HepG2 (cell line): ENCODE data around the gene TMEM187. TPM values are rescaled to one million over a fixed set of nuclear protein-coding genes. Genes with fewer than 3 reads are reported as not detected.

Source experiments
- ATAC-seq: fragments of 200-7000 bp; cut with Tn5 transposase; 3 replicates; pipeline ENCODE4 v1.9.1; 2020; ENCODE audit warnings: mild to moderate bottlenecking, moderate library complexity
- BruUV-seq: library from RNA; stranded (reverse); fragments of 400-500 nt; replicated peaks from 2 replicates; lab custom pipeline; 2021; lab: Mats Ljungman, UMichigan
- CTCF ChIA-PET: fragments of 300-600 bp; formaldehyde crosslinking; extraction: SDS; loops from one replicate; lab custom pipeline; 2021; ENCODE audit warnings: low total read pairs, inconsistent platforms, low intra/inter-chr PET ratio; lab: Yijun Ruan, JAX
- POLR2A ChIA-PET: fragments of 350-600 bp; sonication (Branson Sonifier 250); formaldehyde crosslinking; loops from one replicate; lab custom pipeline; 2020; ENCODE audit warnings: antibody characterized with exemption, inconsistent platforms; lab: Yijun Ruan, JAX
- DNase-seq: peaks from one replicate; pipeline ENCODE4 v3.0.0-alpha.2; 2015; ENCODE audit warnings: low spot score
- FAIRE-seq: peaks from 3 replicates; lab custom pipeline; 2011; peaks lifted over from hg19 to GRCh38; lab: Jason Lieb, UNC
- H2AFZ ChIP-seq: one replicate; pipeline ENCODE4 v1.6.1; 2011; ENCODE audit warnings: low read length, inconsistent platforms
- H3K27ac ChIP-seq: fragments of 300-600 bp; 3 replicates; pipeline ENCODE4 v1.8.0; 2011; ENCODE audit warnings: mixed run types, mild to moderate bottlenecking, mixed read lengths, low read length, inconsistent platforms; ENCODE audit not compliant: insufficient read depth; ENCODE audit errors: extremely low read length
- H3K27me3 ChIP-seq, 2 experiments: fragments of 200-600 bp in 1 of 2; 2 replicates in 1 of 2; 3 replicates in 1 of 2; pipeline versions ENCODE4 v1.6.0 to v1.8.0; 2011; ENCODE audit warnings: low read length in 2 of 2, mild to moderate bottlenecking in 2 of 2, moderate library complexity in 2 of 2, inconsistent platforms in 1 of 2; ENCODE audit not compliant: insufficient read depth in 2 of 2, control insufficient read depth in 1 of 2
- H3K36me3 ChIP-seq, 2 experiments: fragments of 200-600 bp in 1 of 2; replicated peaks in 1 of 2; 2 replicates in 1 of 2; 3 replicates in 1 of 2; pipeline versions ENCODE4 v1.5.1 to v1.8.0; 2011; ENCODE audit warnings: low read length in 2 of 2, inconsistent platforms in 1 of 2; ENCODE audit not compliant: insufficient read depth in 2 of 2, control insufficient read depth in 1 of 2
- H3K4me1 ChIP-seq: 2 replicates; pipeline ENCODE4 v1.5.1; 2012; ENCODE audit warnings: low read length, inconsistent platforms; ENCODE audit not compliant: insufficient read depth
- H3K4me2 ChIP-seq: 2 replicates; pipeline ENCODE4 v1.6.0; 2011; ENCODE audit warnings: low read depth, low read length, inconsistent platforms
- H3K4me3 ChIP-seq, 3 experiments: fragments of 200-600 bp in 1 of 3; sonication (generic), shearing (Covaris generic) in 1 of 3; replicated peaks in 1 of 3; 2 replicates each; pipeline ENCODE4 v1.5.1; 2011 to 2016; ENCODE audit warnings: low read length in 3 of 3, inconsistent platforms in 2 of 3, low read depth in 2 of 3, mild to moderate bottlenecking in 2 of 3, control low read depth in 1 of 3, mixed read lengths in 1 of 3; ENCODE audit not compliant: insufficient read depth in 1 of 3
- H3K79me2 ChIP-seq: one replicate; pipeline ENCODE4 v1.6.1; 2011; ENCODE audit warnings: low read length, inconsistent platforms; ENCODE audit not compliant: insufficient read depth
- H3K9ac ChIP-seq: 2 replicates; pipeline ENCODE4 v1.6.0; 2011; ENCODE audit warnings: mild to moderate bottlenecking, low read depth, low read length, inconsistent platforms; ENCODE audit not compliant: insufficient read depth
- H3K9me3 ChIP-seq: 2 replicates; pipeline ENCODE4 v1.5.1; 2012; ENCODE audit warnings: mild to moderate bottlenecking, low read length
- H4K20me1 ChIP-seq: 2 replicates; pipeline ENCODE4 v1.6.0; 2011; ENCODE audit warnings: inconsistent platforms, mild to moderate bottlenecking, low read length, moderate library complexity; ENCODE audit not compliant: insufficient read depth
- AGO2 ChIP-seq: fragments of 200-400 bp; formaldehyde crosslinking; optimal IDR thresholded peaks from 2 replicates; pipeline ENCODE3; 2017; ENCODE audit warnings: mild to moderate bottlenecking, low read depth, low read length, moderate library complexity
- MAF1 ChIP-seq: sonication (generic); formaldehyde crosslinking; IDR thresholded peaks from 2 replicates; pipeline ENCODE4 v1.5.0; 2020; ENCODE audit warnings: missing genetic modification reagents, borderline replicate concordance
- ZNF33A ChIP-seq: sonication (generic); formaldehyde crosslinking; IDR thresholded peaks from 2 replicates; pipeline ENCODE4 v1.5.1; 2020; ENCODE audit warnings: missing genetic modification reagents, mild to moderate bottlenecking, moderate library complexity, borderline replicate concordance
- ZNF629 ChIP-seq: sonication (generic); formaldehyde crosslinking; conservative IDR thresholded peaks from 2 replicates; pipeline ENCODE4 v1.5.0; 2020; ENCODE audit warnings: missing genetic modification reagents
- WGBS: methylation state at CpG from one replicate; pipeline ENCODE4 v1.1.6; 2017; ENCODE audit warnings: low lambda C conversion rate; 5-methylcytosine and 5-hydroxymethylcytosine counted together
- in situ Hi-C: cut with HindIII; loops from 2 replicates; pipeline ENCODE4 v1.10.0; 2017; ENCODE audit warnings: low pct_unique_long_range_greater_than_20kb; ENCODE audit not compliant: extremely low pct_ligation_motif_present
- intact Hi-C: fragments of 100-400 bp; cut with micrococcal nuclease; formaldehyde crosslinking; loops from one replicate; pipeline ENCODE4 v1.10.0; 2022; ENCODE audit not compliant: unreplicated experiment
- polyA plus RNA-seq, 8 experiments: library from polyadenylated mRNA; depleted of rRNA in 3 of 8; stranded (reverse) in 7 of 8; unstranded in 1 of 8; fragments of >200 nt; fragmentation: Illumina TruSeq in 4 of 8; extraction: Trizol in 4 of 8; gene quantifications; 2 replicates each; pipeline versions ENCODE4 v1.2.1 to v1.2.3, GENCODE V29; 2011 to 2016; ENCODE audit warnings: low read depth in 4 of 8, missing spikeins in 1 of 8, mixed read lengths in 1 of 8; ENCODE audit not compliant: insufficient read depth in 1 of 8
- total RNA-seq, 5 experiments: library from RNA; depleted of rRNA; stranded (reverse); fragments of >200 nt; fragmentation: Illumina TruSeq; extraction: Trizol; gene quantifications; 2 replicates each; pipeline ENCODE4 v1.2.3, GENCODE V29; 2016; ENCODE audit warnings: low read depth in 1 of 5

TMEM187 gene
- total and polyA plus RNA-seq, 2 of the 13 experiments (the other 11 are each of a cell fraction or from before 2014, with no cell fraction given), result 2.2 to 6.2 TPM

DNA sequence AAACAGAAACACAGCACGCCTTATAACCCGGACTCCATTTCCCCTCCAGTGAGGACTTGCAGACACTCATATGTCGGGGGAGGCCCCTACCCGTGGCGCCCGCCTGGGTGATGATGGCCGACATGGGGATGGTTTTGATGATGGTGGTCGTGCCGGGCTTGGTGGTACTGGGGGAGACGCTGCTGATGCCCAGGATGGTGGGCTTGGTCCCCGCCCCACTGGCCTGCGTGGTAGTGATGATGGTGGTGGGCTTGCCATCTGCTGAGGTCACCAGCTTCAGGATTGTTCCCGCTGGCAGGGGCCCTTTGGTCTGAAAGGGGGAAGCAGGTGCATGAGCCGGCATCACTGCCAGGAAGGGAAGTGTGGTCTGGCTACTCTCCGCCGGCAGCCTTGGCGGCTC lies 15.3 kb upstream of the TMEM187 start:
- no peak overlapping the region for H3K27ac ChIP-seq
- POLR2A ChIA-PET, result no interaction called here
- H3K9ac ChIP-seq, result no peak overlapping the region
- H3K4me2 ChIP-seq, result no peak overlapping the region
- 100% methylated on average over 3 of the region's 17 CpGs for WGBS
- no peak for DNase-seq
- no TSS peak for BruUV-seq
- H4K20me1 ChIP-seq, result 0 out of 2 replicates have a peak, but pooled peaks cover 2% of the 10 kb centered on the region
- ATAC-seq, result no peak
- CTCF ChIA-PET, result no interaction called here
- peaks cover 5% of the 10 kb centered on the region for H3K79me2 ChIP-seq
- H3K36me3 ChIP-seq, result peaks cover 25 to 79% of the 10 kb centered on the region in 2 experiments; a peak in 4 of 5 replicates
- no peak overlapping the region for H2AFZ ChIP-seq
- in situ Hi-C loops, result no loop called here
- H3K9me3 ChIP-seq, result no peaks in the 10 kb centered on the region
- no peak overlapping the region for H3K4me3 ChIP-seq
- H3K27me3 ChIP-seq, result no peaks in the 10 kb centered on the region
- intact Hi-C loops, result no loop called here
- TF ChIP-seq ZNF33A (CRISPR knock-in tag) (no peak), ZNF629 (no peak)
- H3K4me1 ChIP-seq, result no peaks in the 10 kb centered on the region
- no peak for FAIRE-seq

DNA sequence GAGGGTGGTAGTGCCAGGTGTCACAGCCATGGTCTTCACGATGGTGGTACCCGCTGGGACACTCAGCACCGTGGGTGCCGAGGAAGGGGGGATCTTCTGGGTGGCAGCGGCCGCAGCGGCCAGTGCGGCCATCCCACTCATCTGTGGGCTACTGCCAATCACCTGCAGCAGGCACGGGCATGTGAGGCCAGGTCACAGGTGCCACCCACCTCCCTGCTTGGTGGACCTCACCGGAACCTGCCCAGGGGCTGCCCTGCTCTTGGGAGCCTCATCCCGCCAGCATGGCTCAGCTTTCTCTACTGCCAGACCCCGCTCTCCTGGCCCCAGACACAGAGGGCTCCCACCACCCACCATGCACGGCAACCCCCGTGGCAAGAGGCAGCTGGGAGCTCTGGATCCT lies 13.9 kb upstream of the TMEM187 start:
- BruUV-seq, result no TSS peak
- intact Hi-C loops, result no loop called here

More for the DNA sequence above, 13.9 kb upstream of the TMEM187 start:
- TF ChIP-seq MAF1 (CRISPR knock-in tag), result no peak
- TF ChIP-seq AGO2, result peak; percentile 25
- TF ChIP-seq, all 625 proteins: peak for 1
- no peaks in the 10 kb centered on the region for H3K4me1 ChIP-seq
- peaks cover 5% of the 10 kb centered on the region for H3K79me2 ChIP-seq
- no peak for ATAC-seq
- no peaks in the 10 kb centered on the region for H3K9me3 ChIP-seq
- H3K27me3 ChIP-seq, result no peaks in the 10 kb centered on the region
- no CpG with 5 or more reads among the region's 14 CpGs for WGBS
- no peak for DNase-seq
- no peak for FAIRE-seq
- H3K4me2 ChIP-seq, result no peak overlapping the region
- CTCF ChIA-PET, result no interaction called here
- no peak overlapping the region for H3K9ac ChIP-seq
- no peak overlapping the region for H3K4me3 ChIP-seq
- H2AFZ ChIP-seq, result no peak overlapping the region
- in situ Hi-C loops, result no loop called here
- no peak overlapping the region for H3K27ac ChIP-seq
- peaks cover 23 to 79% of the 10 kb centered on the region in 2 experiments; a peak in 4 of 5 replicates for H3K36me3 ChIP-seq
- POLR2A ChIA-PET, result interaction anchor here (1.3 kb wide), 1 partner anchor 9 kb away, joined by 3 read pairs; no protein-coding TSS in a partner anchor
- H4K20me1 ChIP-seq, result 0 out of 2 replicates have a peak, but pooled peaks cover 5% of the 10 kb centered on the region
